HepG2 (cell line): Measurements from ENCODE around the gene SHPK. TPM values are rescaled to one million over a fixed set of nuclear protein-coding genes. Genes with fewer than 3 reads are reported as not detected.

Experiments used
- DR1 ChIP-seq: sonication (generic); formaldehyde crosslinking; IDR thresholded peaks from 2 replicates; pipeline ENCODE4 v1.8.0; 2021; ENCODE audit warnings: mild to moderate bottlenecking, missing genetic modification reagents, inconsistent platforms
- ETV5 ChIP-seq: IDR thresholded peaks from 2 replicates; pipeline ENCODE4 v1.6.1; 2018; ENCODE audit warnings: missing biosample characterization, missing genetic modification reagents, inconsistent platforms, borderline replicate concordance
- FOXC1 ChIP-seq: sonication (generic); formaldehyde crosslinking; IDR thresholded peaks from 2 replicates; pipeline ENCODE4 v1.8.0; 2022; ENCODE audit warnings: mild to moderate bottlenecking, missing genetic modification reagents, borderline replicate concordance
- FOXP1 ChIP-seq, 2 experiments: fragments of 450-650 bp in 1 of 2; IDR thresholded peaks; 2 replicates each; pipeline ENCODE4 v1.6.1; 2017 to 2018; ENCODE audit warnings: antibody characterized with exemption in 1 of 2
- MTF2 ChIP-seq: sonication (generic); formaldehyde crosslinking; IDR thresholded peaks from 2 replicates; pipeline ENCODE4 v1.5.0; 2020; ENCODE audit warnings: missing genetic modification reagents, borderline replicate concordance
- RBM39 ChIP-seq: fragments of 200-400 bp; formaldehyde crosslinking; IDR thresholded peaks from one replicate; pipeline ENCODE4 v1.6.1; 2018; ENCODE audit warnings: antibody characterized with exemption, mild to moderate bottlenecking, low read depth, low read length; ENCODE audit not compliant: poor library complexity, severe bottlenecking
- STAT6 ChIP-seq: sonication (generic); formaldehyde crosslinking; IDR thresholded peaks from 2 replicates; pipeline ENCODE4 v1.4.0; 2020; ENCODE audit warnings: missing genetic modification reagents, mild to moderate bottlenecking, borderline replicate concordance
- TEAD2 ChIP-seq: sonication (generic); formaldehyde crosslinking; IDR thresholded peaks from 2 replicates; pipeline ENCODE4 v1.9.0; 2021; ENCODE audit warnings: missing genetic modification reagents
- ZNF143 ChIP-seq: sonication (generic); formaldehyde crosslinking; IDR thresholded peaks from 2 replicates; pipeline ENCODE4 v1.4.0; 2020; ENCODE audit warnings: missing genetic modification reagents
- ZNF317 ChIP-seq: sonication (generic); formaldehyde crosslinking; IDR thresholded peaks from 2 replicates; pipeline ENCODE4 v1.5.0; 2020; ENCODE audit warnings: mild to moderate bottlenecking, missing genetic modification reagents
- ZNF407 ChIP-seq: sonication (generic); formaldehyde crosslinking; IDR thresholded peaks from one replicate; pipeline ENCODE4 v1.5.1; 2020; ENCODE audit warnings: mild to moderate bottlenecking, missing genetic modification reagents; ENCODE audit errors: not compliant biosample characterization
- ZNF574 ChIP-seq: sonication (generic); formaldehyde crosslinking; IDR thresholded peaks from 2 replicates; pipeline ENCODE4 v1.4.0; 2020; ENCODE audit warnings: missing genetic modification reagents
- polyA plus RNA-seq, 8 experiments: library from polyadenylated mRNA; depleted of rRNA in 3 of 8; stranded (reverse) in 7 of 8; unstranded in 1 of 8; fragments of >200 nt; fragmentation: Illumina TruSeq in 4 of 8; extraction: Trizol in 4 of 8; gene quantifications; 2 replicates each; pipeline versions ENCODE4 v1.2.1 to v1.2.3, GENCODE V29; 2011 to 2016; ENCODE audit warnings: low read depth in 4 of 8, missing spikeins in 1 of 8, mixed read lengths in 1 of 8; ENCODE audit not compliant: insufficient read depth in 1 of 8
- total RNA-seq, 5 experiments: library from RNA; depleted of rRNA; stranded (reverse); fragments of >200 nt; fragmentation: Illumina TruSeq; extraction: Trizol; gene quantifications; 2 replicates each; pipeline ENCODE4 v1.2.3, GENCODE V29; 2016; ENCODE audit warnings: low read depth in 1 of 5

SHPK gene
- total and polyA plus RNA-seq, 2 of the 13 experiments (the other 11 are each of a cell fraction or from before 2014, with no cell fraction given), result 16.2 to 30.9 TPM

GRCh38 chr17:3636154-3636907, at the start of gene SHPK, which contains the start of gene CTNS (continued):
- TF ChIP-seq FOXP1 (IDR thresholded peaks at IDR 0.05) (no peak), FOXP1 (CRISPR knock-in tag; IDR thresholded peaks at IDR 0.05) (0 out of 2 replicates have a peak, but pooled peaks have one; percentile 0), RBM39 (peak; percentile 63), DR1 (no peak; the same call in 1 of the 2 replicates), FOXC1 (peak; percentile 61; the same call in 1 of the 2 replicates), ZNF574 (peak; percentile 71; the same call in 1 of the 2 replicates), ZNF143 (CRISPR knock-in tag) (peak; percentile 97), STAT6 (CRISPR knock-in tag) (peak; percentile 67; the same call in 1 of the 2 replicates), ZNF317 (peak; percentile 82), MTF2 (no peak), ETV5 (CRISPR knock-in tag) (peak; percentile 74), TEAD2 (no peak), ZNF407 (CRISPR knock-in tag) (peak; percentile 37)
